Duodenal mucosa (tissue), 2 donors: ENCODE data around the gene LHX6.
A peak's percentile ranks its signal among the peaks of the same experiment; 100 is the strongest.

Source experiments
- H3K27ac ChIP-seq: one replicate; pipeline ENCODE4 v1.7.0; 2013; ENCODE audit warnings: low read depth, low read length
- H3K27me3 ChIP-seq, 2 donors: one replicate each; pipeline ENCODE4 v1.7.0; 2013; ENCODE audit warnings: low read length in 2 of 2, control low read depth in 1 of 2; ENCODE audit not compliant: insufficient read depth in 2 of 2, control insufficient read depth in 1 of 2
- H3K36me3 ChIP-seq, 2 donors: one replicate each; pipeline ENCODE4 v1.7.0; 2013; ENCODE audit warnings: low read length in 2 of 2, control low read depth in 1 of 2; ENCODE audit not compliant: insufficient read depth in 2 of 2, control insufficient read depth in 1 of 2
- H3K4me1 ChIP-seq, 2 donors: one replicate each; pipeline ENCODE4 v1.7.0; 2013; ENCODE audit warnings: low read length in 2 of 2, control low read depth in 1 of 2; ENCODE audit not compliant: insufficient read depth in 2 of 2, control insufficient read depth in 1 of 2
- H3K4me3 ChIP-seq, 2 donors: one replicate each; pipeline ENCODE4 v1.7.0; 2013; ENCODE audit warnings: low read length in 2 of 2, low read depth in 1 of 2
- H3K9ac ChIP-seq, 2 donors: one replicate each; pipeline ENCODE4 v1.7.0; 2013; ENCODE audit warnings: low read length in 2 of 2, low read depth in 1 of 2
- H3K9me3 ChIP-seq, 2 donors: one replicate each; pipeline ENCODE4 v1.7.0; 2013; ENCODE audit warnings: low read length in 2 of 2, control low read depth in 1 of 2; ENCODE audit not compliant: control insufficient read depth in 1 of 2

LHX6 gene

DNA sequence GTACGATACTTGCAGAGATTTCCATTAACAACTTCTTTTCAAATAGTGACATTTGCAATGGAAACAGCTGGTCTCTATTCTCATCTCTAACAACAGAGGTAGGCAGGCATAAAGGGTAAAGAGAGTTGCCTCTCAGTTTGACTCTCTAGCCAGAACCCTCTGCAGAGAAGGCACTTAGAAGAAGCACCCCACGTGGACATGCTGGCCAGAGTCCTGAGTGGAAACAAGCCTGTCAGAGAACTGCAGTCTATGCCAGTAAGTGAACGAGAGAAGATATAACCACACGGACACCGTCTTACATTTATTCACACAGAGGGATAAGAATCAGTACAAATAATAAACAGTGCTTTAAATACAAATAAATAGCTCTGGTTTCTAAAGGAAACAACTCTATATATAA, 11.0 kb upstream of the LHX6 start:
- Histone ChIP-seq H3K9me3 (no peaks in the 10 kb centered on the region), H3K27me3 (no peaks in the 10 kb centered on the region), H3K4me1 (no peaks in the 10 kb centered on the region), H3K4me3 (no peak overlapping the region), H3K9ac (no peak overlapping the region), H3K36me3 (peaks cover 28 to 45% of the 10 kb centered on the region in 2 donors), H3K27ac (no peak overlapping the region)

DNA sequence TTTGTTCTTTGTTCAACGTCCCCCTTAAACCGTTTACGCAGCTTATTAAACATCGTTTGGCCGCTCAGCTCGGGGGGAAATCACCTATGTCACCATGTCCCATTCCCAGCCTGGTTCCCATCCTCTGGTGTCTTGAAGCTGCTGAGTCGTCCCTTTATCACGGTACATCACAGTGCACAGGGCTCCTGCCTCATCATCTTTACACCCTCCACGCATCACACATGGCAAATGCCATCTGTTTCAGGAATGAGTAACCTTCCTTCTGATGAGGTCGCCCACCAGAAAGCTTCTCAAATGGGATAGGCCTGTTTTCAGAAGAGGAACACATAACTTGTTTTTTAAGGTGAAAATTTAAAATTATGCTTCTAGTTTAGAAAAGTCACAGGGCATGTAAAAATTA, 7.9 kb upstream of the LHX6 start:
- H3K36me3 ChIP-seq, result peaks cover 13 to 16% of the 10 kb centered on the region in 2 donors
- peaks cover 4 to 11% of the 10 kb centered on the region in 2 donors for H3K27me3 ChIP-seq

DNA sequence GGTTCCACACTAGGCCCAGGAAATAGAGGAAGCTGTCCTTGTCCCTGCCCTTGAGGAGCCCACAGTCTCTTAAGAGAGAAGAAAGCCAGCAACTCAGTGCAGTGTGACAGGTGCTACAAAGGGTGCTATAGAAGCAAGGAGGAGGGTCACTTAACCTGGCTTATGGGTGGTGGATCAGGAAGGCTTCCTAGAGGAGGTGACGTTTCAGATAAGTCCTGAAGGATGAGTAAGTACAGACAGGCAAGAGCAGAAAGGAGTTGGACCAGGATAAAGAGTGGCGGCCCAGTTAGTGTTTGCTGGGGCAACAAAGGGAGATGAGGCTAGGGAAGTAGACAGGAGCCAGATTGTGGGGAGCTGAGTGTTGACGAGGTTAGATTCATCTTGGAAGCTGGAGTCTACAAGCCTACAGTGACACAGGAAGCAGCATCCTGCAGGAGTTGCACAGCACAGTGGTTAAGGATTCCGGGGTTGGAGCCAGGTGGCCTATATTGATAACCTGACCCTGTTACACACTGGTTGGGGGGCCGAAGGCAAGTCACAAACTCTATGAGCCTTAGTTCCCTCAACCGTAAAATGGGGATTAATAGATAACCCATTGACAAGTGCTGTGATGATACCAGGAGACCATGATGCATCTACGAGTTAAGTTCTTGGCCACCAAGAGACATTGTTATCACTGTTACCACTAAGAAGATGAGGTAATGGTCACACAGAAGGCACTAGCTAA, 5.4 kb upstream of the LHX6 start:
- no peak overlapping the region for H3K4me3 ChIP-seq
- H3K9ac ChIP-seq, result no peak overlapping the region
- H3K36me3 ChIP-seq, result no peaks in the 10 kb centered on the region
- H3K27ac ChIP-seq, result no peak overlapping the region
- peaks cover 27 to 35% of the 10 kb centered on the region in 2 donors for H3K27me3 ChIP-seq
- H3K9me3 ChIP-seq, result no peaks in the 10 kb centered on the region
- peaks cover 0 to under 1% of the 10 kb centered on the region in 2 donors for H3K4me1 ChIP-seq

More for the DNA sequence above, 7.9 kb upstream of the LHX6 start:
- H3K4me1 ChIP-seq, result no peaks in the 10 kb centered on the region
- H3K4me3 ChIP-seq, result no peak overlapping the region
- H3K27ac ChIP-seq, result no peak overlapping the region
- H3K9ac ChIP-seq, result no peak overlapping the region
- H3K9me3 ChIP-seq, result no peaks in the 10 kb centered on the region

DNA sequence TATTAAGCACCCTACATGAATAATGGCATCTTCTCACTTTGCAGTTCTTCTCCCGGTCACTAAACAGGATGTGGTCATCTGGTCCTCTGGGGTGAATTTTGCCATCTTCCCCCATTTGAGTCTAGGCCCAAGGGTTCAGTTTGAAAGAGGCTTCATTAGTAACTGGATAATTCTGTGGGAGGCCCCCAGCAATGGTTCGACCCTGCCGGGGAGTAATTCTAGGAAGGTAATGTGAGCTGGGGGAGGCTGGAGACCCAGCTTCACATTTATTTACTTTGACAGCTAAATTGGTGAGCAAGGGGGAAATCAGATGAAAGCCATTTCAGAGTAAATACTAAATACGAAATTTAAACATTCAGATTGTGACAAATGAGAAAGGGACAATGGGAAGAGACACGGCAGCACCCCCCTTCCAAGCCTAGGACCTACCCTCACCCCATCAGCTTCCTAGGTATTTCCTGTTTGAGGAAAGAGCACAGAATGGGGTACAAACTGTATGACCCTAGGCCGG, 4.1 kb upstream of the LHX6 start:
- Histone ChIP-seq H3K9me3 (no peaks in the 10 kb centered on the region), H3K27ac (no peak overlapping the region), H3K9ac (no peak overlapping the region), H3K4me3 (no peak overlapping the region), H3K4me1 (peaks cover 0 to 2% of the 10 kb centered on the region in 2 donors), H3K36me3 (no peaks in the 10 kb centered on the region), H3K27me3 (peaks cover 36 to 44% of the 10 kb centered on the region in 2 donors)

DNA sequence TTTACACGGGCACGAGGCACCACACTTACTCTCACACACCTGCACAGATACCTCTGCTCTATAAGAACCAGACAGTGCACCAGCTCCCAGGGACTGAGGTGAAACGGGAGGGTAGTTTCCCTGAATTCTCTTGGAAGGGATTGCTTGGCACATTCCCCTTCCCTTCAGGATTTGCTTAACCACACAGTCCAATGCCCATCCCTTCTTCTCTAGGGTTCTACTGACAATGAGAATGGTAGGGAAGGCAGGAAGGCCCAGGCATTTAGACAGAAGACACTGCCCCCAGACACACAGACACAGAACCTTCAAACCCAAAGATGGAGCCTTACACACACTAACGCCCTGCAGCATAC, 704 bp upstream of the LHX6 start:
- Histone ChIP-seq H3K27ac (no peak overlapping the region), H3K27me3 (peaks cover 69 to 74% of the 10 kb centered on the region in 2 donors), H3K36me3 (no peaks in the 10 kb centered on the region), H3K4me1 (peaks cover 0 to 7% of the 10 kb centered on the region in 2 donors), H3K4me3 (no peak overlapping the region), H3K9ac (no peak overlapping the region), H3K9me3 (no peaks in the 10 kb centered on the region)

DNA sequence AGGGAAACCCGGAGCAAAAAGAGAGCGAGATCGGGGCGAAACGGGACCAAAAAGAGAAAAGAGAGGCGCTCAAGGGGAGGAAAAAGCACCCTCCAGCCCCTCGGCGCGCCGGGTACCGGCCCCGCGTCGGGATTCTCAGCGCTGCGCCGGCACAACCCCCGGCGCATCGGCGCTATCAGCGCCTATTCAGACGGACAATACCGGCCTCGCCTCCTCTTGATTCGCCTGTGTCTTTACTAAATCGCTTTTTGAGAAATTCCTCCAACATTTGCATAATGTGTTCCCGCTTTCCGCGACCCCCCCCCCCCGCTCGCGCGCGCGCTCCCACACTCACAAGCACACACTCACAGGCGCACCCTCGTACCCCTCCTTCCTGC, 578 bp downstream of the LHX6 start:
- Histone ChIP-seq H3K27me3 (peaks cover 74 to 80% of the 10 kb centered on the region in 2 donors), H3K9me3 (no peaks in the 10 kb centered on the region), H3K9ac (no peak overlapping the region), H3K36me3 (no peaks in the 10 kb centered on the region), H3K27ac (no peak overlapping the region), H3K4me3 (peak overlapping the region; percentile 35 to 40), H3K4me1 (peaks cover 0 to 7% of the 10 kb centered on the region in 2 donors)

DNA sequence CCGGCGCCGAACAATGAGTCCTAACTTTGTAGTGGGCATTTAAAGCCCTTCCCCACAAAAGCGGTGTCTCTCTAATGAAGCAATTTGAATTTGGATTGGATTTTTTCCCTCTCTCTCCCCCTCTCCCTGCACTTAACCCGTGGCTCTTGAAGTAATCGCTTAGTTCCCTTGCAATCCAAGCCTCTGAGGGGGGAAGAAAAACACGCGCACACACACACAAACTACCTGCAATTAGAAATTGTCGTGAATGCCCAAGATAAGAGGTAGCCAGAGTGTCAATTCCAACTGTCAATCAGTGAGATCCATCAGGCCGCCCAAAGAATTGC, 1.2 kb downstream of the LHX6 start:
- Histone ChIP-seq H3K4me3 (no peak overlapping the region), H3K27me3 (peaks cover 75 to 86% of the 10 kb centered on the region in 2 donors), H3K27ac (no peak overlapping the region)

DNA sequence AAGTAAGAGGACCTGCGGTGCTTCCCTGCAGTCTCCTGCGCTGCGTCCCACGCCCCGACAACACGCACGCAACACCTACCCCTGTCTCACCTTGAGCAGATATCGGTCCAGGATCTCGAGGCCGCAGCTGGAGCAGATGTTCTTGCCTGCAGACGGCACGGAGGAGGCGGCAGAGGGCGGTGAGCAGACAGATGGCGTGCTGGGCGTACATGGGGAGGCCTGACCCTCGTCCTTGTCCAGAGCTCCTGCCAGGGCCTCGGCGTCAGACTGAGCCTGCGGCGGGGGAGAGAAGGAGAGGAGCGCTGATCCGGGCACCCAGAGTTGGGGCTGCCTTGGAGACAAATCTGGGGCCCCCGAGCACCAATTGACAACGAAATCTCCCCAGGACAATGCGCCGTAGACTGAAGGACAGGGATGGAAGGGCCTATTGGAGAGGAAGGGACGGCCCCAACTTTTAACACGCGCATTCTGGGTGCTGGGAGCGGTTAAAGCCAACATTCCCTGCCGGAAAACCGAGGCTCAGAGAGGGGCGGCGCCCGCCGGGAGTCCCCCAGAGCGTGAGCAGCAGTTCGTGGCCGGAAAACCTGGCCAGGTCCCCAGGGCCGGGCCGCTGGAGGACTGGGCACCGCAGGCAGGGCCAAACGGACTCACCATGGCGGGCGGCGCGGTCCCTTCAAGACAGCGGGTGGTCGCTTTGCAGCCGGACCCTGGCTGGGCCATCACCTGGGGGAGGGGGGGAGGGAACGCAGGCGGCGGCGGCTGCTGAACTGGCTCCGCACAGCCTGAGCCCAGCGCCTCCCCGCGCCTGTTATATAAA, 1.8 kb downstream of the LHX6 start:
- H3K4me1 ChIP-seq, result peaks cover 0 to 7% of the 10 kb centered on the region in 2 donors
- peaks cover 81 to 91% of the 10 kb centered on the region in 2 donors for H3K27me3 ChIP-seq
- H3K4me3 ChIP-seq, result no peak overlapping the region
- no peak overlapping the region for H3K9ac ChIP-seq
- H3K27ac ChIP-seq, result no peak overlapping the region
- H3K36me3 ChIP-seq, result no peaks in the 10 kb centered on the region
- no peaks in the 10 kb centered on the region for H3K9me3 ChIP-seq

More for the DNA sequence above, 1.2 kb downstream of the LHX6 start:
- H3K36me3 ChIP-seq, result no peaks in the 10 kb centered on the region
- H3K9ac ChIP-seq, result no peak overlapping the region
- H3K4me1 ChIP-seq, result peaks cover 0 to 7% of the 10 kb centered on the region in 2 donors
- H3K9me3 ChIP-seq, result no peaks in the 10 kb centered on the region

DNA sequence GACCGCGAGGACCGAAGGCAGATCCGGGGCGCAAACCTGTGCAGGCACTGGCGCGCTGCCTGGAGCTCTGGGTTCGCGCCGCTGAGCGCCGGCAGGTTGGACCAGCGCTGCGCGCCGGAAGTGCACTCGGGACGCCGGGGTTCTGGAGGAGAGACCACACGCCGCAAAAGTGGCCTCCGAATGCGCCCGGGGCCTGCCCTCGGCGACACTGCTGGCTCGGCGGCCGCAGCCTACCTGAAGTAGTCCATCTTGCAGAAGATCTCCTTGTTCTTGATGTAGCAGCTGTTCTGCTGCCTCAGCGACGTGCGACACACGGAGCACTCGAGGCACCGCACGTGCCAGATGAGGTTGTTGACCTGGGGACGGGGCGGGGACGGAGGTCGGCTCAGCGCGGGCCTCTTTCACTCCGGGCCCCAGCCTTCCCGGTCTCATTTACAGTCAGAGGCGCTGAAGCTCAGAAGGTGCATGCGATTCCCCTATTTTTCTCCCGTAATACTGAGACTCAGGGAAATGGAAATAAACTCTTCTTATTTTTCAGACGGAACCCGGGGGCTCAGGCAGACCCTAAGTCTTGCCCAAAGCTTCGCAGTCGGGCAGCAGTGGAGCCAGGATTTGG, 2.5 kb downstream of the LHX6 start:
- Histone ChIP-seq H3K27ac (no peak overlapping the region), H3K27me3 (peaks cover 84 to 93% of the 10 kb centered on the region in 2 donors), H3K9ac (no peak overlapping the region), H3K4me3 (peak overlapping the region in 1 of 2 donors; percentile 5), H3K36me3 (no peaks in the 10 kb centered on the region), H3K9me3 (no peaks in the 10 kb centered on the region), H3K4me1 (peaks cover 0 to 7% of the 10 kb centered on the region in 2 donors)
